DOHH2 (cell line): ENCODE measurements around the gene BARX2.

Experiments
- H3F3A ChIP-seq: fragments of 200-600 bp; sonication (generic), shearing (Covaris generic); 2 replicates; pipeline ENCODE4 v1.6.0; 2016; ENCODE audit warnings: antibody characterized with exemption, mild to moderate bottlenecking; ENCODE audit not compliant: control insufficient read depth, insufficient read depth
- H3K27ac ChIP-seq: fragments of 200-600 bp; sonication (generic); 2 replicates; pipeline ENCODE4 v1.5.1; 2014; ENCODE audit warnings: low read depth, mild to moderate bottlenecking, low read length, moderate library complexity
- H3K27me3 ChIP-seq: fragments of 200-600 bp; sonication (generic); 2 replicates; pipeline ENCODE4 v1.6.1; 2014; ENCODE audit warnings: mild to moderate bottlenecking, low read length, mixed read lengths; ENCODE audit not compliant: control insufficient read depth
- H3K36me3 ChIP-seq: fragments of 200-600 bp; sonication (generic); 2 replicates; pipeline ENCODE4 v1.6.1; 2014; ENCODE audit warnings: mild to moderate bottlenecking, low read length, moderate library complexity, mixed read lengths; ENCODE audit not compliant: control insufficient read depth
- H3K4me1 ChIP-seq: fragments of 200-600 bp; sonication (generic); 2 replicates; pipeline ENCODE4 v1.6.1; 2014; ENCODE audit warnings: mild to moderate bottlenecking, low read length, mixed read lengths; ENCODE audit not compliant: control insufficient read depth
- H3K4me2 ChIP-seq: fragments of 200-600 bp; sonication (generic); 2 replicates; pipeline ENCODE4 v1.6.0; 2014; ENCODE audit warnings: mild to moderate bottlenecking, low read length, moderate library complexity
- H3K4me3 ChIP-seq: fragments of 200-600 bp; sonication (generic); 2 replicates; pipeline ENCODE4 v1.5.1; 2014; ENCODE audit warnings: mild to moderate bottlenecking, low read length, mixed read lengths
- H3K79me2 ChIP-seq: fragments of 200-600 bp; sonication (generic); 2 replicates; pipeline ENCODE4 v1.6.1; 2014; ENCODE audit warnings: mild to moderate bottlenecking, low read length, mixed read lengths; ENCODE audit not compliant: control insufficient read depth
- H3K9me2 ChIP-seq: fragments of 200-600 bp; sonication (generic); replicated peaks from 2 replicates; pipeline ENCODE4 v1.6.1; 2014; ENCODE audit warnings: mild to moderate bottlenecking, low read length, mixed read lengths; ENCODE audit not compliant: control insufficient read depth
- H3K9me3 ChIP-seq: fragments of 200-600 bp; sonication (generic); 2 replicates; pipeline ENCODE4 v1.6.1; 2014; ENCODE audit warnings: antibody characterized with exemption, low read length, mixed read lengths; ENCODE audit not compliant: control insufficient read depth, insufficient read depth
- H4K20me1 ChIP-seq: fragments of 200-600 bp; sonication (generic); 2 replicates; pipeline ENCODE4 v1.6.0; 2014; ENCODE audit warnings: low read depth, mild to moderate bottlenecking, antibody characterized with exemption, low read length, moderate library complexity; ENCODE audit not compliant: control insufficient read depth, insufficient read depth
- EZH2phosphoT487 ChIP-seq: fragments of 200-600 bp; sonication (generic); IDR thresholded peaks from 2 replicates; pipeline ENCODE4 v1.6.1; 2017; ENCODE audit warnings: borderline replicate concordance, mild to moderate bottlenecking, antibody characterized with exemption, low read length, moderate library complexity, mixed read lengths
- TF ChIP-seq, protein P1 (sequence below): fragments of 200-600 bp; sonication (generic); IDR thresholded peaks from one replicate; pipeline ENCODE4 v1.5.1; 2014; ENCODE audit warnings: antibody characterized with exemption, mild to moderate bottlenecking, low read depth, low read length; ENCODE audit not compliant: poor library complexity, severe bottlenecking

The BARX2 gene

DNA sequence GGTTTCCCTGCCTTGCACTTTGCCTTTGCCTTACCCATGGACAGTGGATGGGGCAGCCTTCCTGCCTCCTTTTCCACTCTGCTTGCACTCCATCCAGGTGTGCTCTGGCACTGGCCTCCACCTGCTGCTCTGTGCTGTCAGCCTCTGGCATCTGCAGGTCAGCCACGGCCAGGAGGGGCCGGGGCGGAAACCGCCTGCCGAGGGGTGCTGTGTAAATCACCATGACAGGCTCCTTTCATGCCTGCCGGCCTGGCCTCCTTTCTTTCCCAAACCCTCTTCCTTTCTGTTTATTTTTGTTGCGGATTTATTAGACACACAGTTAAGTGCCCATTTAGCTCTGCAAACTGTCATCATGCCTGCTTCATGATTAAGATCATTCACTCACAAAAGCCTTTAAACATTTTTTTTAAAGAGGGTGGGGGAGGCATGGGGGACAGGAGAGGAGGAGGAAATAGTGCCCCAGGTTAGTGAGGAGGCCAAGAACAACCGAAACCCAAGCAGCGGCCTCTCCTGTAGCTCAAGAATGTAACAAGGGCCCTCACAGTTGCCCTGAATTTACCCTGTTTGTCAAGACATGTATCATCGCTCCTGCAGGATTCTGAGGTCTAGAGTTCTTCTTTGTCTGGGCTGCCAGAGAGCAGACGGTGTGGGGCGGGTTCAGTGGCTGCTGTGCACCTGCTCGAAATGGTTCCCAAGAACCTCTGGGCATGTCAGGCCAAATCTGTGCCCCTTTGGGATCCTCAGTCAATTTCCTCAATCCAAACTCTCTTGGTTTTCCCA lies 83.3 kb downstream of the BARX2 start:
- Histone ChIP-seq H3F3A (no peaks in the 10 kb centered on the region), H3K79me2 (no peaks in the 10 kb centered on the region), H3K4me1 (no peaks in the 10 kb centered on the region), H3K36me3 (no peaks in the 10 kb centered on the region), H3K27me3 (no peaks in the 10 kb centered on the region), H4K20me1 (no peaks in the 10 kb centered on the region), H3K4me2 (no peak overlapping the region), H3K4me3 (no peak overlapping the region), H3K9me3 (no peaks in the 10 kb centered on the region), H3K27ac (no peak overlapping the region), H3K9me2 (no peaks in the 10 kb centered on the region)
- TF ChIP-seq, protein P1, sequence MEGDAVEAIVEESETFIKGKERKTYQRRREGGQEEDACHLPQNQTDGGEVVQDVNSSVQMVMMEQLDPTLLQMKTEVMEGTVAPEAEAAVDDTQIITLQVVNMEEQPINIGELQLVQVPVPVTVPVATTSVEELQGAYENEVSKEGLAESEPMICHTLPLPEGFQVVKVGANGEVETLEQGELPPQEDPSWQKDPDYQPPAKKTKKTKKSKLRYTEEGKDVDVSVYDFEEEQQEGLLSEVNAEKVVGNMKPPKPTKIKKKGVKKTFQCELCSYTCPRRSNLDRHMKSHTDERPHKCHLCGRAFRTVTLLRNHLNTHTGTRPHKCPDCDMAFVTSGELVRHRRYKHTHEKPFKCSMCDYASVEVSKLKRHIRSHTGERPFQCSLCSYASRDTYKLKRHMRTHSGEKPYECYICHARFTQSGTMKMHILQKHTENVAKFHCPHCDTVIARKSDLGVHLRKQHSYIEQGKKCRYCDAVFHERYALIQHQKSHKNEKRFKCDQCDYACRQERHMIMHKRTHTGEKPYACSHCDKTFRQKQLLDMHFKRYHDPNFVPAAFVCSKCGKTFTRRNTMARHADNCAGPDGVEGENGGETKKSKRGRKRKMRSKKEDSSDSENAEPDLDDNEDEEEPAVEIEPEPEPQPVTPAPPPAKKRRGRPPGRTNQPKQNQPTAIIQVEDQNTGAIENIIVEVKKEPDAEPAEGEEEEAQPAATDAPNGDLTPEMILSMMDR, result no peak
- TF ChIP-seq EZH2phosphoT487, result no peak

DNA sequence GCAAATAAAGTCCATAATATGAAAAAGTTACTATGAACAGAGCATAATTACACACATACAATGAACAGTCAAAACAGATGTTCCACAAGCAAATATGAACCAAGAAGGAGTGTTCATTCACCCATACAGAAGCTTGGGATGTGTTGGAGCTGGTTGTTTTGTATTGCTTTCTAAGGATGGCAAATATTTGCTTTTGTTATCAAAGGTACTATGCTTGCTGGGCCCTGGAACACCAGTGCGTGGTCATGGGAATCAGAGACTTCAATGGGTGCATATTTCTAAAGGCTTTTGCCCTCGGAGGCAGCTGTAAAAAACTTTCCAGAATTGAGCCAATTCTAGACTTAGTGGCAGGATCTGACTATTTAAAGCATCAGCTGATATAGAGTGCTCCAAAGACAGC lies 85.1 kb downstream of the BARX2 start:
- Histone ChIP-seq H3K4me2 (no peak overlapping the region), H3K4me3 (no peak overlapping the region), H3K79me2 (no peaks in the 10 kb centered on the region), H3F3A (no peaks in the 10 kb centered on the region), H3K9me2 (no peaks in the 10 kb centered on the region), H3K27ac (no peak overlapping the region), H3K9me3 (no peaks in the 10 kb centered on the region), H3K27me3 (peaks cover 4% of the 10 kb centered on the region; the same call in 1 of the 2 replicates), H4K20me1 (no peaks in the 10 kb centered on the region), H3K4me1 (no peaks in the 10 kb centered on the region), H3K36me3 (no peaks in the 10 kb centered on the region)
- no peak for TF ChIP-seq EZH2phosphoT487
- TF ChIP-seq, protein P1, result no peak

- Histone ChIP-seq H3K4me2 (no peak overlapping the region), H3K9me3 (no peaks in the 10 kb centered on the region), H3K27ac (no peak overlapping the region), H3K4me3 (no peak overlapping the region), H3F3A (no peaks in the 10 kb centered on the region), H3K36me3 (no peaks in the 10 kb centered on the region), H4K20me1 (no peaks in the 10 kb centered on the region), H3K27me3 (no peaks in the 10 kb centered on the region), H3K79me2 (no peaks in the 10 kb centered on the region), H3K4me1 (no peaks in the 10 kb centered on the region), H3K9me2 (no peaks in the 10 kb centered on the region)
- TF ChIP-seq, protein P1, result no peak
- no peak for TF ChIP-seq EZH2phosphoT487
Measured at GRCh38 chr11:129484068-129484467, 108.4 kb downstream of the BARX2 start.
